NCI-H524 (cell line): ENCODE measurements around the gene MYPN.
"Not testable (repeated sequence)": the region's sequence is repeated elsewhere in the genome, so short reads cannot be mapped to it uniquely, and the experiment has no call there.

Source experiments
- DNase-seq, 2 experiments: peaks; one replicate each; lab custom pipeline; 2025; lab: John Stamatoyannopoulos, UW

MYPN gene

GRCh38 chr10:68109331-68109730, at the start of gene MYPN:
Gene MYPN, plus strand, starts transcription at chr10:68109488. Its CDS starts 11,951 bp downstream, at chr10:68121439.
- DNase-seq, result no peak

- no peak for DNase-seq
These were observed 42.3 kb upstream of the MYPN start for GRCh38 chr10:68067029-68067428.

- DNase-seq, result no peak
These were observed 41.8 kb upstream of the MYPN start for GRCh38 chr10:68067508-68067907.

GRCh38 chr10:68073631-68074030, 35.7 kb upstream of the MYPN start:
- no peak for DNase-seq

- no peak for DNase-seq
These were observed 35.1 kb upstream of the MYPN start for GRCh38 chr10:68074031-68074774.

- DNase-seq, result peak; percentile 57 to 63
These were observed 34.3 kb upstream of the MYPN start, which contains the start of gene HERC4 for GRCh38 chr10:68074775-68075549. Gene HERC4, minus strand, starts transcription at chr10:68075283. Its CDS starts 2,175 bp downstream, at chr10:68073108.

- no peak for DNase-seq
These were observed 33.7 kb upstream of the MYPN start for GRCh38 chr10:68075550-68076004.

- DNase-seq, result not testable (repeated sequence)
These were observed 33.2 kb upstream of the MYPN start for GRCh38 chr10:68076081-68076480.

- DNase-seq, result no peak
These were observed 32.3 kb upstream of the MYPN start for GRCh38 chr10:68077026-68077425.

GRCh38 chr10:68079434-68079833, 29.9 kb upstream of the MYPN start:
- DNase-seq, result no peak

- no peak for DNase-seq
These were observed 28.3 kb upstream of the MYPN start for GRCh38 chr10:68080853-68081431.

- DNase-seq, result no peak
These were observed 27.4 kb upstream of the MYPN start for GRCh38 chr10:68081916-68082315.

GRCh38 chr10:68082872-68083271, 26.4 kb upstream of the MYPN start:
- DNase-seq, result no peak

GRCh38 chr10:68083953-68084352, 25.3 kb upstream of the MYPN start:
- no peak for DNase-seq

GRCh38 chr10:68084469-68084868, 24.8 kb upstream of the MYPN start:
- DNase-seq, result no peak

- no peak for DNase-seq
These were observed 23.3 kb upstream of the MYPN start for GRCh38 chr10:68086011-68086410.

GRCh38 chr10:68086910-68087684, 22.2 kb upstream of the MYPN start:
- DNase-seq, result no peak

GRCh38 chr10:68087685-68088401, 21.4 kb upstream of the MYPN start:
- DNase-seq, result no peak

GRCh38 chr10:68088740-68089139, 20.5 kb upstream of the MYPN start:
- no peak for DNase-seq

GRCh38 chr10:68090586-68090985, 18.7 kb upstream of the MYPN start:
- DNase-seq, result no peak

GRCh38 chr10:68092512-68092911, 16.8 kb upstream of the MYPN start:
- DNase-seq, result no peak
